K562 (cell line): ENCODE results near the gene PFKFB2. TPM values are rescaled to one million over a fixed set of nuclear protein-coding genes. Genes with fewer than 3 reads are reported as not detected.

ENCODE experiments used
- polyA plus RNA-seq, 8 experiments: library from polyadenylated mRNA; depleted of rRNA in 4 of 8; stranded (reverse) in 5 of 8; unstranded in 3 of 8; fragments of >200 nt; fragmentation: Nextera tagmentation in 2 of 8; fragmentation: Illumina TruSeq in 1 of 8; extraction: Ambion mirVana in 2 of 8; extraction: Trizol in 1 of 8; gene quantifications; 2 replicates each; pipeline versions ENCODE4 v1.2.1 to v1.2.3, GENCODE V29; 2011 to 2014; ENCODE audit warnings: inconsistent platforms in 1 of 8, missing spikeins in 1 of 8
- total RNA-seq, 7 experiments: library from RNA; depleted of rRNA in 6 of 7; stranded (reverse); fragments of >200 nt in 6 of 7; fragmentation: Illumina TruSeq in 2 of 7; extraction: Trizol in 2 of 7; gene quantifications; 2 replicates each; pipeline versions ENCODE4 v1.2.1 to v1.2.3, GENCODE V29; 2011 to 2021; ENCODE audit warnings: low replicate concordance in 1 of 7

PFKFB2 gene
- total and polyA plus RNA-seq, 9 of the 15 experiments (the other 6 are each of a cell fraction or from before 2014, with no cell fraction given): 6.9 to 26.0 (median 16.4) TPM

Other genes with a start within 250 kb of the PFKFB2 start
Only the 7 nearest of the 9 such genes appear.
- not detected in 2 replicates for gene FCMR, start 131.3 kb upstream of the PFKFB2 start, total RNA-seq (2014; rRNA removed)
- not detected in 2 replicates for gene FCMR, start 131.3 kb upstream of the PFKFB2 start, total RNA-seq (2014; rRNA removed; fragmentation: Illumina TruSeq; extraction: Trizol)
- gene FCMR, start 131.3 kb upstream of the PFKFB2 start, total RNA-seq (2015; rRNA removed; fragmentation: Illumina TruSeq; extraction: Trizol): 0.11 TPM in 1 of 2 replicates, not detected in the other
- gene FCMR, start 131.3 kb upstream of the PFKFB2 start, total RNA-seq (2021): 0.54 and 0.82 TPM in 2 replicates
- gene FCMR, start 131.3 kb upstream of the PFKFB2 start, polyA plus RNA-seq (2011; rRNA removed): not detected in 2 replicates
- gene FCMR, start 131.3 kb upstream of the PFKFB2 start, polyA plus RNA-seq (2014; fragmentation: Illumina TruSeq; extraction: Trizol): 0.30 and 0.32 TPM in 2 replicates
- under 1 TPM in 1 of 2 experiments, not detected in 1; 0.11 TPM for gene FCMR, start 131.3 kb upstream of the PFKFB2 start, polyA plus RNA-seq (2014; fragmentation: Nextera tagmentation; extraction: Ambion mirVana)
- not detected in 2 replicates for gene FCMR, start 131.3 kb upstream of the PFKFB2 start, polyA plus RNA-seq (2014; rRNA removed)
- 0.05 TPM in 1 of 2 replicates, not detected in the other for gene PIGR, start 106.8 kb upstream of the PFKFB2 start, total RNA-seq (2014; rRNA removed)
- gene PIGR, start 106.8 kb upstream of the PFKFB2 start, total RNA-seq (2014; rRNA removed; fragmentation: Illumina TruSeq; extraction: Trizol): not detected in 2 replicates
- 0.04 TPM in 1 of 2 replicates, not detected in the other for gene PIGR, start 106.8 kb upstream of the PFKFB2 start, total RNA-seq (2015; rRNA removed; fragmentation: Illumina TruSeq; extraction: Trizol)
- 1.5 and 2.7 TPM in 2 replicates for gene PIGR, start 106.8 kb upstream of the PFKFB2 start, total RNA-seq (2021)
- gene PIGR, start 106.8 kb upstream of the PFKFB2 start, polyA plus RNA-seq (2011; rRNA removed): not detected in 2 replicates
- 0.03 TPM in 1 of 2 replicates, not detected in the other for gene PIGR, start 106.8 kb upstream of the PFKFB2 start, polyA plus RNA-seq (2014; fragmentation: Illumina TruSeq; extraction: Trizol)
- gene PIGR, start 106.8 kb upstream of the PFKFB2 start, polyA plus RNA-seq (2014; fragmentation: Nextera tagmentation; extraction: Ambion mirVana): under 1 TPM; 0.01 to 0.03 TPM
- gene PIGR, start 106.8 kb upstream of the PFKFB2 start, polyA plus RNA-seq (2014; rRNA removed): not detected in 2 replicates
- not detected in 2 replicates for gene FCAMR, start 82.8 kb upstream of the PFKFB2 start, total RNA-seq (2014; rRNA removed)
- not detected in 2 replicates for gene FCAMR, start 82.8 kb upstream of the PFKFB2 start, total RNA-seq (2014; rRNA removed; fragmentation: Illumina TruSeq; extraction: Trizol)
- not detected in 2 replicates for gene FCAMR, start 82.8 kb upstream of the PFKFB2 start, total RNA-seq (2015; rRNA removed; fragmentation: Illumina TruSeq; extraction: Trizol)
- gene FCAMR, start 82.8 kb upstream of the PFKFB2 start, total RNA-seq (2021): not detected in 2 replicates
- not detected in 2 replicates for gene FCAMR, start 82.8 kb upstream of the PFKFB2 start, polyA plus RNA-seq (2011; rRNA removed)
- not detected in 2 replicates for gene FCAMR, start 82.8 kb upstream of the PFKFB2 start, polyA plus RNA-seq (2014; fragmentation: Illumina TruSeq; extraction: Trizol)
- not detected for gene FCAMR, start 82.8 kb upstream of the PFKFB2 start, polyA plus RNA-seq (2014; fragmentation: Nextera tagmentation; extraction: Ambion mirVana)
- not detected in 2 replicates for gene FCAMR, start 82.8 kb upstream of the PFKFB2 start, polyA plus RNA-seq (2014; rRNA removed)
- 1.8 TPM in 2 replicates for gene C1orf116, start 20.5 kb upstream of the PFKFB2 start, total RNA-seq (2014; rRNA removed)
- gene C1orf116, start 20.5 kb upstream of the PFKFB2 start, total RNA-seq (2014; rRNA removed; fragmentation: Illumina TruSeq; extraction: Trizol): 0.80 and 0.95 TPM in 2 replicates
- gene C1orf116, start 20.5 kb upstream of the PFKFB2 start, total RNA-seq (2015; rRNA removed; fragmentation: Illumina TruSeq; extraction: Trizol): 0.80 and 0.87 TPM in 2 replicates
- gene C1orf116, start 20.5 kb upstream of the PFKFB2 start, total RNA-seq (2021): 2.6 and 2.7 TPM in 2 replicates
- 1.2 and 2.6 TPM in 2 replicates for gene C1orf116, start 20.5 kb upstream of the PFKFB2 start, polyA plus RNA-seq (2011; rRNA removed)
- gene C1orf116, start 20.5 kb upstream of the PFKFB2 start, polyA plus RNA-seq (2014; fragmentation: Illumina TruSeq; extraction: Trizol): 3.0 and 3.1 TPM in 2 replicates
- gene C1orf116, start 20.5 kb upstream of the PFKFB2 start, polyA plus RNA-seq (2014; fragmentation: Nextera tagmentation; extraction: Ambion mirVana): under 1 TPM; 0.62 to 0.69 TPM
- gene C1orf116, start 20.5 kb upstream of the PFKFB2 start, polyA plus RNA-seq (2014; rRNA removed): 0.62 and 0.95 TPM in 2 replicates
- 47.5 and 49.8 TPM in 2 replicates for gene YOD1, start 2.1 kb upstream of the PFKFB2 start, total RNA-seq (2014; rRNA removed)
- 78.1 and 91.0 TPM in 2 replicates for gene YOD1, start 2.1 kb upstream of the PFKFB2 start, total RNA-seq (2014; rRNA removed; fragmentation: Illumina TruSeq; extraction: Trizol)
- gene YOD1, start 2.1 kb upstream of the PFKFB2 start, total RNA-seq (2015; rRNA removed; fragmentation: Illumina TruSeq; extraction: Trizol): 51.8 and 56.0 TPM in 2 replicates
- 61.6 and 61.7 TPM in 2 replicates for gene YOD1, start 2.1 kb upstream of the PFKFB2 start, total RNA-seq (2021)
- gene YOD1, start 2.1 kb upstream of the PFKFB2 start, polyA plus RNA-seq (2011; rRNA removed): 38.8 and 46.9 TPM in 2 replicates
- gene YOD1, start 2.1 kb upstream of the PFKFB2 start, polyA plus RNA-seq (2014; fragmentation: Illumina TruSeq; extraction: Trizol): 43.9 and 46.5 TPM in 2 replicates
- gene YOD1, start 2.1 kb upstream of the PFKFB2 start, polyA plus RNA-seq (2014; fragmentation: Nextera tagmentation; extraction: Ambion mirVana): 10 to 100 TPM; 18.2 to 24.0 TPM
- 27.9 and 28.7 TPM in 2 replicates for gene YOD1, start 2.1 kb upstream of the PFKFB2 start, polyA plus RNA-seq (2014; rRNA removed)
- gene C4BPB, start 35.6 kb downstream of the PFKFB2 start, total RNA-seq (2014; rRNA removed): not detected in 2 replicates
- gene C4BPB, start 35.6 kb downstream of the PFKFB2 start, total RNA-seq (2014; rRNA removed; fragmentation: Illumina TruSeq; extraction: Trizol): not detected in 2 replicates
- gene C4BPB, start 35.6 kb downstream of the PFKFB2 start, total RNA-seq (2015; rRNA removed; fragmentation: Illumina TruSeq; extraction: Trizol): not detected in 2 replicates
- gene C4BPB, start 35.6 kb downstream of the PFKFB2 start, total RNA-seq (2021): not detected in 2 replicates
- gene C4BPB, start 35.6 kb downstream of the PFKFB2 start, polyA plus RNA-seq (2011; rRNA removed): not detected in 2 replicates
- gene C4BPB, start 35.6 kb downstream of the PFKFB2 start, polyA plus RNA-seq (2014; fragmentation: Illumina TruSeq; extraction: Trizol): not detected in 2 replicates
- gene C4BPB, start 35.6 kb downstream of the PFKFB2 start, polyA plus RNA-seq (2014; fragmentation: Nextera tagmentation; extraction: Ambion mirVana): not detected
- gene C4BPB, start 35.6 kb downstream of the PFKFB2 start, polyA plus RNA-seq (2014; rRNA removed): not detected in 2 replicates
- gene C4BPA, start 51.0 kb downstream of the PFKFB2 start, total RNA-seq (2014; rRNA removed): not detected in 2 replicates
- gene C4BPA, start 51.0 kb downstream of the PFKFB2 start, total RNA-seq (2014; rRNA removed; fragmentation: Illumina TruSeq; extraction: Trizol): 0.10 and 0.15 TPM in 2 replicates
- gene C4BPA, start 51.0 kb downstream of the PFKFB2 start, total RNA-seq (2015; rRNA removed; fragmentation: Illumina TruSeq; extraction: Trizol): 0.22 and 0.23 TPM in 2 replicates
- gene C4BPA, start 51.0 kb downstream of the PFKFB2 start, total RNA-seq (2021): 0.18 and 0.47 TPM in 2 replicates
- gene C4BPA, start 51.0 kb downstream of the PFKFB2 start, polyA plus RNA-seq (2011; rRNA removed): 0.04 TPM in 1 of 2 replicates, not detected in the other
- gene C4BPA, start 51.0 kb downstream of the PFKFB2 start, polyA plus RNA-seq (2014; fragmentation: Illumina TruSeq; extraction: Trizol): 0.06 and 0.07 TPM in 2 replicates
- gene C4BPA, start 51.0 kb downstream of the PFKFB2 start, polyA plus RNA-seq (2014; fragmentation: Nextera tagmentation; extraction: Ambion mirVana): under 1 TPM in 1 of 2 experiments, not detected in 1; 0.06 TPM
- not detected in 2 replicates for gene C4BPA, start 51.0 kb downstream of the PFKFB2 start, polyA plus RNA-seq (2014; rRNA removed)